WTC11 (cell line): Measurements from ENCODE around the gene ITFG1.

Source experiments
- CBFB ChIP-seq: sonication (generic); formaldehyde crosslinking; IDR thresholded peaks from 2 replicates; pipeline ENCODE4 v1.8.1; 2022; ENCODE audit warnings: mild to moderate bottlenecking, low read depth, missing genetic modification reagents
- CTCF ChIP-seq: fragments of 200-600 bp; IDR thresholded peaks from 2 replicates; pipeline ENCODE4 v1.8.0; 2022; ENCODE audit warnings: antibody characterized with exemption
- ZNF219 ChIP-seq: sonication (generic); formaldehyde crosslinking; IDR thresholded peaks from 2 replicates; pipeline ENCODE4 v1.8.0; 2023; ENCODE audit warnings: missing genetic modification reagents, mild to moderate bottlenecking, borderline replicate concordance
- TF ChIP-seq, protein P1 (sequence below): sonication (generic); formaldehyde crosslinking; conservative IDR thresholded peaks from 2 replicates; pipeline ENCODE4 v1.8.1; 2022; ENCODE audit warnings: mild to moderate bottlenecking, missing genetic modification reagents

DNA sequence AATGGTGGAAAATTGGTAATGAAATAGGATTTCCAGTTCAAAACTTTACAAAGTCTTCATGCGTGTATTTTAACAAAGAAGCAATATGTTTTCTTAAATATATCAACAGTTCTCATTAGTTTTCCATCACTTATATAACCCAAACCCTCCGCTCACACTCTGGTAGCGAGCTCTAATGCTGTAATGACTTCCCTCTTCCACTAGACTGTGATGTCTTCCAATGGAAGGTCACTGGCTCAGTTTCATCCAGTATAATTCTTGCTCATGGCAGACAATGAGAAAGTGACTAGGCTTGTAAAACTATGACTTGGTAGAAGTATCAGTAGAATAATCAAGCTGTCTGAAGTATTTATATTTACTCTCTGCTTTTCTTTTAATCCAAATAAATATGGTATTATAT is 349.9 kb downstream of the ITFG1 start:
- no peak for TF ChIP-seq CBFB (CRISPR knock-in tag)
- no peak for TF ChIP-seq ZNF219 (CRISPR knock-in tag)
- TF ChIP-seq, protein P1, sequence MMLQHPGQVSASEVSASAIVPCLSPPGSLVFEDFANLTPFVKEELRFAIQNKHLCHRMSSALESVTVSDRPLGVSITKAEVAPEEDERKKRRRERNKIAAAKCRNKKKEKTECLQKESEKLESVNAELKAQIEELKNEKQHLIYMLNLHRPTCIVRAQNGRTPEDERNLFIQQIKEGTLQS (CRISPR knock-in tag): no peak
- TF ChIP-seq CTCF: no peak
